Progenitor cell of endocrine pancreas (in vitro differentiated cells): ENCODE data around the gene NLK. TPM values are rescaled to one million over a fixed set of nuclear protein-coding genes. Genes with fewer than 3 reads are reported as not detected.
"Not testable (repeated sequence)": the region's sequence is repeated elsewhere in the genome, so short reads cannot be mapped to it uniquely, and the experiment has no call there.

ENCODE experiments used
- DNase-seq: peaks from one replicate; pipeline ENCODE4 v3.0.0; 2021; ENCODE audit warnings: low spot score; ENCODE audit not compliant: unreplicated experiment
- H3K27ac Mint-ChIP-seq: 2 replicates; pipeline ENCODE4 v1.8.0; 2021; ENCODE audit warnings: mild to moderate bottlenecking, moderate library complexity, mixed read lengths
- H3K27me3 Mint-ChIP-seq: 2 replicates; pipeline ENCODE4 v1.8.0; 2021; ENCODE audit warnings: mixed read lengths
- H3K36me3 Mint-ChIP-seq: 2 replicates; pipeline ENCODE4 v1.8.0; 2022; ENCODE audit warnings: mixed read lengths; ENCODE audit not compliant: insufficient read depth
- H3K4me1 Mint-ChIP-seq: 2 replicates; pipeline ENCODE4 v1.8.0; 2021; ENCODE audit warnings: low read depth, mixed read lengths
- H3K4me3 Mint-ChIP-seq: 2 replicates; pipeline ENCODE4 v1.8.0; 2021; ENCODE audit warnings: low read depth, mild to moderate bottlenecking, moderate library complexity, mixed read lengths
- H3K9me3 Mint-ChIP-seq: 2 replicates; pipeline ENCODE4 v1.8.0; 2021; ENCODE audit warnings: low read depth, mixed read lengths
- total RNA-seq: library from RNA; stranded (reverse); gene quantifications from 2 replicates; pipeline ENCODE4 v1.2.1, GENCODE V29; 2021
- TF ChIP-seq, protein P1 (sequence below): fragments of 200-600 bp; sonication (generic); IDR thresholded peaks from one replicate; pipeline ENCODE4 v1.5.0; 2021; ENCODE audit warnings: antibody characterized with exemption, mild to moderate bottlenecking; ENCODE audit not compliant: unreplicated experiment

Gene NLK
- total RNA-seq, 1 donor from 2014 or later: 38.9 TPM

DNA sequence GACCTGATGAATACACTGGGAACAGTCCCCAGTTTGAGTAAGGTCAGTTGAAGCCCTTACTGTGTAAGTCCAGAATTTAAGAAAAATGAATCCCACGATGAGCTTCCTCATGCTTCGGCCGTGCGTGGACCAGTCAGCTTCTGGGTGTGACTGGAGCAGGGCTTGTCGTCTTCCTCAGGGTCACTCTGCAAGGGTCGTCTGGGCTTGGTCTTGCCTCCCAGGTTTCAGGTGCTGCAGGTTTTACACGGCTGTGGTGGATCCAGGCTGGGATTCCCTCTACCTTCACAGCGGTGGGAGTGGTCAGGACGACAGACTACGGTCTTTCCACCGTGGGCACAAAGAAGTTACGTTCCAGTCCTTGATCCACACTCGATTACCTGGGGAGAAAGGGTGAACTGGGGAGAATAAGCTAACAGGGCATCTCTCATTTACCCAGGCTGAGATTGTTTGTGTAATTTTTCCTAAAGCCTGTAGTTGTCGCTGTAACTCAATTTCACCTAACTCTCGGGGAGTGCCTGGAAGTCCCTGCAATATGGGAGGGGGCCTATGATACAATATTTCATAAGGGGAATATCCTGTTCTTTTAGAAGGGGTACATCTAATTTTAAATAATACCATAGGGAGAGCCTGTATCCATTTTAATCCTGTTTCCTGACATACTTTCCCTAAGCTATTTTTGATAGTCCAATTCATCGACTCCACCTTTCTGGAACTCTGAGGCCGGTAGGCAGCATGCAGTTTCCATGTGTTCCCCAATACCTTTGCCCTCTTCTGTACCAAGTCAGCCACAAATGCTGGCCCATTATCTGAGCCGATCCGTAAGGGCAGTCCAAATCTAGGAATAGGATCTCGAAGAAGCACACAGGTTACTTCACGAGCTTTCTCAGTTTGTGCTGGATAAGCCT, 190.7 kb downstream of the NLK start:
- H3K27ac Mint-ChIP-seq: peak overlapping the region; percentile 94
- H3K4me1 Mint-ChIP-seq: peaks cover 28% of the 10 kb centered on the region
- not testable (repeated sequence) for H3K36me3 Mint-ChIP-seq, DNase-seq, H3K4me3 Mint-ChIP-seq, H3K9me3 Mint-ChIP-seq
- TF ChIP-seq, protein P1, sequence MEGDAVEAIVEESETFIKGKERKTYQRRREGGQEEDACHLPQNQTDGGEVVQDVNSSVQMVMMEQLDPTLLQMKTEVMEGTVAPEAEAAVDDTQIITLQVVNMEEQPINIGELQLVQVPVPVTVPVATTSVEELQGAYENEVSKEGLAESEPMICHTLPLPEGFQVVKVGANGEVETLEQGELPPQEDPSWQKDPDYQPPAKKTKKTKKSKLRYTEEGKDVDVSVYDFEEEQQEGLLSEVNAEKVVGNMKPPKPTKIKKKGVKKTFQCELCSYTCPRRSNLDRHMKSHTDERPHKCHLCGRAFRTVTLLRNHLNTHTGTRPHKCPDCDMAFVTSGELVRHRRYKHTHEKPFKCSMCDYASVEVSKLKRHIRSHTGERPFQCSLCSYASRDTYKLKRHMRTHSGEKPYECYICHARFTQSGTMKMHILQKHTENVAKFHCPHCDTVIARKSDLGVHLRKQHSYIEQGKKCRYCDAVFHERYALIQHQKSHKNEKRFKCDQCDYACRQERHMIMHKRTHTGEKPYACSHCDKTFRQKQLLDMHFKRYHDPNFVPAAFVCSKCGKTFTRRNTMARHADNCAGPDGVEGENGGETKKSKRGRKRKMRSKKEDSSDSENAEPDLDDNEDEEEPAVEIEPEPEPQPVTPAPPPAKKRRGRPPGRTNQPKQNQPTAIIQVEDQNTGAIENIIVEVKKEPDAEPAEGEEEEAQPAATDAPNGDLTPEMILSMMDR: peak; percentile 62
- H3K27me3 Mint-ChIP-seq: peaks cover 31% of the 10 kb centered on the region

DNA sequence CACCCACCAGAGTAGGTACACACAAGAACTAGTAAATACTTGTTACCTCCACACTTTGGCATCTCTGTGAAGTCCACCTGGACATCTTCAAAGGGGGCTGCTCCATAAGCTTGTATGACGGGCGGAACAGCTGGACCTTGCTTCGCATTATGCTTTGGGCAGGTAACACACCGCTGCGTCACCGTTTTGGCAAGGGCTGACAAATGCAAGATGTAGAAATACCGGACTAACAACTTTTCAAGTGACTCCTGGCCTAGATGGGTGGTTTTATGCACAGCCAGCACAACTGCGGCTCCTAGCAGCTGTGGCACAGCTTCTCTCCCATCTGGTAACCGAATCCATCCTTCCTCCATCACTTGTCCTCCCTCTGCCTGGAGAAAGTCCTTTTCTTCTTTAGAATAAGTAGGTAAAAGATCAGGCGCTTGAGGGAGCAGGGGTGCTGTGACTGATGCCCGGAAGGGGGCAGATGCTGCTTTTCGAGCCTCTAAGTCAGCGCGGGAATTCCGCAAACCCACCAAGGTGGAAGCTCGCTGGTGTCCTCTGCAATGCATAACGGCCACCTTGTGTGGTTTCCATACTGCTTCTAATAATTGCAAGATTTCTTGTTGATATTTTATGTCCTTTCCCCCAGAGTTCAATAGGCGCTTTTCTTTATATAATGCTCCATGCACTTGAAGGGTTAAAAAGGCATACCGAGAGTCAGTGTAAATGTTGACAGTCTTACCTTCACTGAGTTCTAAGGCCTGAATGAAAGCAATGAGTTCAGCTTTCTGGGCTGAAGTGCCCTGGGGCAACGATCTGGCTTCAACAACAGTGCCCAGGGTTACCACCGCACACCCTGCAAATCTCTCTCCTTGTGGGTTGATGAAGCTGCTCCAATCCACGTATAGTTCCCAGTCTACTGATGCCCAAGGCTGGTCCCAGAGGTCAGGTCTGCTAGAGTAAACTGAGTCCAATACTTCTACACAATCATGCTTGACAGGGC, 191.7 kb downstream of the NLK start:
- TF ChIP-seq, protein P1: peak; percentile 17
- not testable (repeated sequence) for H3K9me3 Mint-ChIP-seq, H3K4me3 Mint-ChIP-seq, H3K36me3 Mint-ChIP-seq, DNase-seq
- peaks cover 25% of the 10 kb centered on the region for H3K4me1 Mint-ChIP-seq
- peaks cover 24% of the 10 kb centered on the region for H3K27me3 Mint-ChIP-seq
- H3K27ac Mint-ChIP-seq: peak overlapping the region; percentile 94

DNA sequence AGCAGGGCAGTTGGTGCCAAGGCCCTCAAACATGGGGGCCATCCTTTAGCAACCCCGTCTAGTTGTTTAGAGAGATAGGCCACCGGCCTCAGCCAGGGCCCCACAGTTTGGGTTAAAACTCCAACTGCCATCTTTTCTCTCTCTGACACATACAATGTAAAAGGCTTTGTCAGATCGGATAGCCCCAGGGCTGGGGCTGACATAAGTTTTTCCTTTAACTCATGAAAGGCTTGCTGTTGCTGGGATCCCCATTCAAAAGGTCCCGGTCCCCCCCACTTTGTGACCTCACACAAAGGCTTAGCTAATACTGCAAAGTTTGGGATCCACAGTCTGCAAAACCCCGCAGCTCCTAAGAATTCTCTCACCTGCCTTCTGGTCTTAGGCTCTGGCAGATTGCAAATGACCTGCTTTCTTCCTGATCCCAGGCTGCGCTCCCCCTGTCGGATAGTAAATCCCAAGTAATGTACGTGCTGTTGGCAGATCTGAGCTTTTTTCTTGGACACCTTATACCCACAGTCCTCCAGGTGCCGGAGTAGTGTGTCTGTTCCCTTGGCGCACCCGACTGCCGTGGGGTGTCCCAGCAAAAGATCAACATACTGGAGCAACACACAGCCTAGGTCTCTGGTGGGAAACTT, 192.7 kb downstream of the NLK start:
- H3K36me3 Mint-ChIP-seq, H3K4me3 Mint-ChIP-seq, H3K9me3 Mint-ChIP-seq, H3K27ac Mint-ChIP-seq, DNase-seq: not testable (repeated sequence)
- Mint-ChIP-seq H3K27me3 (peaks cover 16% of the 10 kb centered on the region), H3K4me1 (peaks cover 25% of the 10 kb centered on the region)

DNA sequence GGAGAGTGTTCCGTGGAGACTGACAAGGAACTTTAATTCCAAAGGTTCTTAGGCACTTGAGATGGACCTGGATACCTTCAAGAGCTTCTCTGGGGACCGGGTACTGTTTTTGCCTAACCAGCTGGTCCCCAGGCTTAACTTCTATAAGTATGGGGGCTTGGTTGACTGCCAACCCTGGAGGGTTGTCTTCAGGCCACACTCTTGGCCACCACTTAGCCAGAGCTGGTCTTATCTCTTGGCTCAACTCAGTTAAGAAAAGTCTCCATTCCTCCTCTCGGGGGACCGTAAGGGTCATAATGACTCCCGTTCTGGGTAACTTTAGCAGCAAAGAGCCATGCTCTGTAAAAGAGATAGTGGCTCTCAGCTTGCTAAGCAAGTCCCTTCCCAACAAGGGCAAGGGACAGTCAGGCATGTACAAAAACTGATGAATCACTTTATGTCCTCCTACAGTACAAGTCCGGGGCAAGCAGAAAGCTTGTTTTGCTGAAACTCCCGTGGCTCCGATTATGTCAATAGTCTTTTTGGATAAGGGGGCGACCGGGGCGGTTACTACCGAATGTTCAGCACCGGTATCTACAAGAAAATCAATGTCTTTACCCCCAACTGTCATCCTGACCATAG, 193.7 kb downstream of the NLK start:
- not testable (repeated sequence) for DNase-seq, H3K36me3 Mint-ChIP-seq, H3K27me3 Mint-ChIP-seq, H3K27ac Mint-ChIP-seq, H3K9me3 Mint-ChIP-seq, H3K4me3 Mint-ChIP-seq
- peaks cover 25% of the 10 kb centered on the region for H3K4me1 Mint-ChIP-seq

DNA sequence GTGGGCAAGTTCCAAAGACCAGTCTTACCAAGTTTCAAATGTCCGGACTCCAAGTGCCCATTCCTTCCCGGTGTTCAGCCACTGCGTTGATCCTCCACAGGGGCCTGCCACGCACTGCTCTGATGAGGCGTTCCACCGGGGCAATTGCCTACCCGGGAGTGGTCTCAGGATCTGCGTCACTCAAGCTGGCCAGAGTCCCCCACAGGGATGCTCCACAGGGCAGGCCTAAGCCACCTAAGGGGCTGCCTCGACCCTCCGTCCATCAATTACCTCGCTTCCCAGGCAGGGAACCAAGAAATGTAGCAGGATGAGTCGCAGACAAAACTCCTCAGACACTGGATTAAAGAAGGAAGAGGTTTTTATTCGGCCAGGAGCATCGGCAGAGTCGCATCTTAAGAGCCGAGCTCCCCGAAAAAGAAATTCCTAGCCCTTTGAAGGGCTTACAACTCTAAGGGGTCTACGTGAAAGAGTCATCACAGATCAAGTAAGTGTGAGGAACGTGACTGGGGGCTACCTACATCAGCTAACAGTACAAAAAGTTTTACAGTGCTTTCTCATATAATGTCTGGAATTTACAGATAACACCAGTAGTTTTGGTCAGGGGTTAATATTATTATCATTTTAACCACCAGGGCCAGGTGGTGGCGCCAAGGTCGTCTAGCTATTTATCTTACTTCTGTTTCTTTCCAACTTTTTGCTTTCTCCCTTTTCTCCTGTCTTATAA, 196.2 kb downstream of the NLK start:
- DNase-seq, H3K36me3 Mint-ChIP-seq, H3K27me3 Mint-ChIP-seq, H3K9me3 Mint-ChIP-seq, H3K27ac Mint-ChIP-seq, H3K4me3 Mint-ChIP-seq: not testable (repeated sequence)
- H3K4me1 Mint-ChIP-seq: peaks cover 18% of the 10 kb centered on the region

DNA sequence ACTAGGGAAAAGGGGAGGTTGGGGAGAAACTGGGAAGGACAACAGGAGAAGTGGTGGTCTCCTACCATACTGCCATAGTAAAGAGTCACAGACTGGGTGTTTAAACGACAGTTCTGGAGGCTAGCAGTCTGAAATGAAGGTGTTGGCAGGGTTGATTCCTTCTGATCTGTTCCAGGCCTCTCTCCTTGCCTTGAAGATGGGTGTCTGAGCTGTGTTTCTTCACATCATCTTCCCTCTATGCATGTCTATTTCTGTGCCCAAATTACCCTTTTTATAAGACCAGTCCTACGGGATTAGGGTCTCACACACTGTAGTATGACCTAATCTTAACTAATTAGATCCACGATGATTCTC, 196.8 kb downstream of the NLK start:
- no peaks in the 10 kb centered on the region for H3K36me3 Mint-ChIP-seq
- no peak for DNase-seq
- H3K27ac Mint-ChIP-seq: no peak overlapping the region
- H3K4me3 Mint-ChIP-seq: no peak overlapping the region
- H3K9me3 Mint-ChIP-seq: no peaks in the 10 kb centered on the region
- TF ChIP-seq, protein P1: no peak
- H3K27me3 Mint-ChIP-seq: peaks cover 7% of the 10 kb centered on the region
- H3K4me1 Mint-ChIP-seq: peaks cover 13% of the 10 kb centered on the region
